Left ventricle myocardium inferior (tissue), 1 donor: ENCODE results near the gene PRRG2. TPM values are rescaled to one million over a fixed set of nuclear protein-coding genes. Genes with fewer than 3 reads are reported as not detected.
"Not testable (repeated sequence)": the region's sequence is repeated elsewhere in the genome, so short reads cannot be mapped to it uniquely, and the experiment has no call there.

Experiments
- DNase-seq: peaks from one replicate; pipeline ENCODE4 v3.0.0-alpha.2; 2020
- H3K27ac ChIP-seq: fragments of 200-600 bp; replicated peaks from 2 replicates; pipeline ENCODE4 v1.8.0; 2021
- H3K27me3 ChIP-seq: fragments of 200-600 bp; 2 replicates; pipeline ENCODE4 v1.8.0; 2021; ENCODE audit warnings: low read depth
- H3K36me3 ChIP-seq: fragments of 200-600 bp; 2 replicates; pipeline ENCODE4 v1.8.0; 2021
- H3K4me1 ChIP-seq: fragments of 200-600 bp; 2 replicates; pipeline ENCODE4 v1.8.0; 2021
- H3K4me3 ChIP-seq: fragments of 200-600 bp; 2 replicates; pipeline ENCODE4 v1.8.0; 2021; ENCODE audit warnings: mild to moderate bottlenecking, moderate library complexity
- H3K9me3 ChIP-seq: fragments of 200-600 bp; replicated peaks from 2 replicates; pipeline ENCODE4 v1.8.0; 2021
- intact Hi-C: fragments of 100-400 bp; cut with micrococcal nuclease; formaldehyde crosslinking; loops from one replicate; pipeline ENCODE4 v1.11.0; 2022
- total RNA-seq: library from RNA; stranded (reverse); fragmentation: NEBNext Ultra II Directional; extraction: Animal tissue kit (Norgen Biotek cat#: 25700); gene quantifications from one replicate; pipeline ENCODE4 v1.2.1, GENCODE V29; 2021
- TF ChIP-seq, protein P1 (sequence below): fragments of 200-600 bp; IDR thresholded peaks from 2 replicates; pipeline ENCODE4 v1.8.0; 2021; ENCODE audit warnings: antibody characterized with exemption, mild to moderate bottlenecking, borderline replicate concordance
- donor health status: DM: no; HTN: yes; CAD: no; lungs with severe emphysema.

The PRRG2 gene
- total RNA-seq, 1 donor from 2014 or later = 0.88 TPM

- Histone ChIP-seq H3K27ac (no peak overlapping the region), H3K4me1 (peaks cover 27% of the 10 kb centered on the region), H3K9me3 (peaks cover 5% of the 10 kb centered on the region), H3K27me3 (no peaks in the 10 kb centered on the region), H3K36me3 (peaks cover 66% of the 10 kb centered on the region), H3K4me3 (no peak overlapping the region)
- intact Hi-C loops = no loop called here
- TF ChIP-seq, protein P1, sequence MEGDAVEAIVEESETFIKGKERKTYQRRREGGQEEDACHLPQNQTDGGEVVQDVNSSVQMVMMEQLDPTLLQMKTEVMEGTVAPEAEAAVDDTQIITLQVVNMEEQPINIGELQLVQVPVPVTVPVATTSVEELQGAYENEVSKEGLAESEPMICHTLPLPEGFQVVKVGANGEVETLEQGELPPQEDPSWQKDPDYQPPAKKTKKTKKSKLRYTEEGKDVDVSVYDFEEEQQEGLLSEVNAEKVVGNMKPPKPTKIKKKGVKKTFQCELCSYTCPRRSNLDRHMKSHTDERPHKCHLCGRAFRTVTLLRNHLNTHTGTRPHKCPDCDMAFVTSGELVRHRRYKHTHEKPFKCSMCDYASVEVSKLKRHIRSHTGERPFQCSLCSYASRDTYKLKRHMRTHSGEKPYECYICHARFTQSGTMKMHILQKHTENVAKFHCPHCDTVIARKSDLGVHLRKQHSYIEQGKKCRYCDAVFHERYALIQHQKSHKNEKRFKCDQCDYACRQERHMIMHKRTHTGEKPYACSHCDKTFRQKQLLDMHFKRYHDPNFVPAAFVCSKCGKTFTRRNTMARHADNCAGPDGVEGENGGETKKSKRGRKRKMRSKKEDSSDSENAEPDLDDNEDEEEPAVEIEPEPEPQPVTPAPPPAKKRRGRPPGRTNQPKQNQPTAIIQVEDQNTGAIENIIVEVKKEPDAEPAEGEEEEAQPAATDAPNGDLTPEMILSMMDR = no peak
- no peak for DNase-seq
Observed at GRCh38 chr19:49616945-49617344, 35.8 kb downstream of the PRRG2 start.

DNA sequence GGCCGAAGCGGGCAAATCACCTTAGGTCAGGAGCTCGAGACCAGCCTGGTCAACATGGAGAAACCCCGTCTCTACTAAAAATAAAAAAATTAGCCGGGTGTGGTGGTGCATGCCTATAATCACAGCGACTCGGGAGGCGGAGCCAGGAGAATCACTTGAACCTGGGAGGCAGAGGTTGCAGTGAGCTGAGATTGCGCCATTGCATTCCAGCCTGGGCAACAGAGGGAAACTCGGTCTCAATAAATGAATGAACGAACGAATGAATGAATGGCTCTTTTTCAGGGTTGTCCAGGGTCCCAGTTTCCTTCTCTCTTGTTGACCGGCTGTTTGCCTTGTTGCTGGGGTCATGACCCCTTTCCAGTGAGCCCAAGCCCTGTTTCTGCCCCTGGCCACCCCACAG, 36.7 kb downstream of the PRRG2 start:
- H3K27ac ChIP-seq, H3K9me3 ChIP-seq, DNase-seq, intact Hi-C loops, H3K4me3 ChIP-seq, H3K27me3 ChIP-seq: not testable (repeated sequence)
- Histone ChIP-seq H3K4me1 (peaks cover 18% of the 10 kb centered on the region), H3K36me3 (peaks cover 72% of the 10 kb centered on the region)

GRCh38 chr19:49624967-49625910, 44.1 kb downstream of the PRRG2 start:
- DNase-seq = no peak
- H3K27me3 ChIP-seq = no peaks in the 10 kb centered on the region
- H3K27ac ChIP-seq = no peak overlapping the region
- H3K36me3 ChIP-seq = peaks cover 43% of the 10 kb centered on the region
- TF ChIP-seq, protein P1 = no peak
- intact Hi-C loops = no loop called here
- no peak overlapping the region for H3K4me3 ChIP-seq
- no peaks in the 10 kb centered on the region for H3K9me3 ChIP-seq
- H3K4me1 ChIP-seq = peaks cover 9% of the 10 kb centered on the region

GRCh38 chr19:49626226-49626625, 45.1 kb downstream of the PRRG2 start:
- no peaks in the 10 kb centered on the region for H3K9me3 ChIP-seq
- peaks cover 40% of the 10 kb centered on the region for H3K36me3 ChIP-seq
- DNase-seq = no peak
- H3K4me1 ChIP-seq = peaks cover 16% of the 10 kb centered on the region
- TF ChIP-seq, protein P1 = no peak
- intact Hi-C loops = no loop called here
- no peak overlapping the region for H3K4me3 ChIP-seq
- no peaks in the 10 kb centered on the region for H3K27me3 ChIP-seq
- no peak overlapping the region for H3K27ac ChIP-seq

DNA sequence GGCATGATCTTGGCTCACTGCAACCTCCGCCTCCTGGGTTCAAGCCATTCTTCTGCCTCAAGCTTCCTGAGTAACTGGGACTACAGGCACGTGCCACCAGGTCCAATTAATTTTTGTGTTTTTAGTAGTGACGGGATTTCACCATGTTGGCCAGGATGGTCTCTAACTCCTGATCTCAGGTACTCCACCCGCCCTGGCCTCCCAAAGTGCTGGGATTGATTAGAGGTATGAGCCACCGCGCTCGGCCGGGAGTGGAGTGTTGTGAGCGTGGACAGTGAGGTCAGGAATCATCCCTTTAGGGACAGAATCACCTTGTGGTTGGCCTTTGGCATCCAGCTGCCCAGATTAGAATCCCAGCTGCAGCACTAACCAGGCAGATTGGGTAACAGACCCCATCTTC, 48.5 kb downstream of the PRRG2 start:
- H3K27ac ChIP-seq = peak overlapping the region; percentile 43

More for the DNA sequence above, 48.5 kb downstream of the PRRG2 start:
- H3K36me3 ChIP-seq = peaks cover 30% of the 10 kb centered on the region
- no peaks in the 10 kb centered on the region for H3K9me3 ChIP-seq
- TF ChIP-seq, protein P1 = no peak
- DNase-seq = no peak
- no peak overlapping the region for H3K4me3 ChIP-seq
- peaks cover 32% of the 10 kb centered on the region for H3K4me1 ChIP-seq
- intact Hi-C loops = no loop called here
- no peaks in the 10 kb centered on the region for H3K27me3 ChIP-seq
